ENCODE data around the gene TOMM7.

GRCh38 chr7:22810843-22811242, 11.8 kb downstream of the TOMM7 start:
- TF ChIP-seq CTCF (conservative IDR thresholded peaks at IDR 0.05; ENCODE audit: low read length) (no peak), EZH2phosphoT487 (IDR thresholded peaks at IDR 0.05; ENCODE audit: borderline replicate concordance, low read depth, low read length) (no peak)
